H1 (cell line): ENCODE results near the gene SNX13. TPM values are rescaled to one million over a fixed set of nuclear protein-coding genes. Genes with fewer than 3 reads are reported as not detected.

ENCODE experiments used
- CTCF ChIA-PET: fragments of 300-600 bp; sonication (Branson Sonifier 250); formaldehyde crosslinking; loops from one replicate; lab custom pipeline; 2021; ENCODE audit not compliant: partially characterized antibody; lab: Charles Lee
- POLR2A ChIA-PET: fragments of 300-600 bp; sonication (Branson Sonifier 250); formaldehyde crosslinking; loops from one replicate; lab custom pipeline; 2021; ENCODE audit warnings: inconsistent platforms; ENCODE audit not compliant: partially characterized antibody; lab: Charles Lee
- DNase-seq, 2 experiments: peaks; one replicate each; pipeline versions ENCODE4 v3.0.0 to v3.0.0-alpha.2; 2010 to 2022; ENCODE audit warnings: low spot score in 2 of 2, low read depth in 1 of 2, mixed read lengths in 1 of 2
- FAIRE-seq: peaks from 2 replicates; lab custom pipeline; 2011; peaks lifted over from hg19 to GRCh38; lab: Jason Lieb, UNC
- H2AFZ ChIP-seq: 2 replicates; pipeline ENCODE4 v1.8.1; 2012; ENCODE audit warnings: low read length, inconsistent platforms
- H2AK5ac ChIP-seq: 2 replicates; pipeline ENCODE4 v1.6.1; 2013; ENCODE audit warnings: low read depth, low read length
- H2BK120ac ChIP-seq: replicated peaks from 2 replicates; pipeline ENCODE3; 2013; ENCODE audit warnings: low read depth, low read length, inconsistent platforms
- H2BK12ac ChIP-seq: 2 replicates; pipeline ENCODE4 v1.6.1; 2013; ENCODE audit warnings: low read depth, low read length
- H2BK15ac ChIP-seq: 2 replicates; pipeline ENCODE4 v1.6.1; 2013; ENCODE audit warnings: low read length
- H2BK20ac ChIP-seq: 2 replicates; pipeline ENCODE4 v1.6.1; 2013; ENCODE audit warnings: low read length
- H2BK5ac ChIP-seq: 2 replicates; pipeline ENCODE4 v1.6.1; 2013; ENCODE audit warnings: low read depth, low read length
- H3K14ac ChIP-seq: 2 replicates; pipeline ENCODE4 v1.6.1; 2013; ENCODE audit warnings: inconsistent platforms; ENCODE audit not compliant: insufficient read length
- H3K18ac ChIP-seq: 2 replicates; pipeline ENCODE4 v1.6.1; 2013; ENCODE audit warnings: low read length; ENCODE audit errors: extremely low read depth
- H3K23ac ChIP-seq: 2 replicates; pipeline ENCODE4 v1.6.1; 2013; ENCODE audit warnings: inconsistent platforms; ENCODE audit not compliant: insufficient read length
- H3K23me2 ChIP-seq: 2 replicates; pipeline ENCODE4 v1.6.1; 2013; ENCODE audit warnings: low read depth, low read length
- H3K27ac ChIP-seq: 2 replicates; pipeline ENCODE4 v1.6.1; 2011; ENCODE audit warnings: low read depth, low read length, inconsistent platforms
- H3K27me3 ChIP-seq, 4 experiments: replicated peaks in 1 of 4; 1 replicate in 1 of 4; 2 replicates in 3 of 4; pipeline versions ENCODE4 v1.6.1 to v1.8.1; 2011 to 2013; ENCODE audit warnings: low read length in 3 of 4, mild to moderate bottlenecking in 3 of 4, inconsistent platforms in 2 of 4, mixed read lengths in 2 of 4, moderate library complexity in 1 of 4; ENCODE audit not compliant: control insufficient read depth in 3 of 4, insufficient read depth in 3 of 4; ENCODE audit errors: extremely low read depth in 1 of 4
- H3K36me3 ChIP-seq, 4 experiments: 2 replicates each; pipeline versions ENCODE4 v1.6.1 to v1.8.1; 2011 to 2013; ENCODE audit warnings: mild to moderate bottlenecking in 4 of 4, low read length in 3 of 4, moderate library complexity in 2 of 4, control low read depth in 1 of 4, inconsistent platforms in 1 of 4; ENCODE audit not compliant: insufficient read depth in 4 of 4, control insufficient read depth in 2 of 4
- H3K4ac ChIP-seq: replicated peaks from 2 replicates; pipeline ENCODE3; 2013; ENCODE audit warnings: low read length, low read depth, mixed read lengths, inconsistent platforms; ENCODE audit not compliant: insufficient read length
- H3K4me1 ChIP-seq, 4 experiments: replicated peaks in 1 of 4; 1 replicate in 1 of 4; 2 replicates in 3 of 4; pipeline versions ENCODE4 v1.6.1 to v1.8.1; 2011 to 2013; ENCODE audit warnings: low read length in 3 of 4, inconsistent platforms in 2 of 4, mixed read lengths in 1 of 4; ENCODE audit not compliant: insufficient read depth in 4 of 4, control insufficient read depth in 3 of 4
- H3K4me2 ChIP-seq, 2 experiments: 2 replicates each; pipeline versions ENCODE4 v1.6.1 to v1.8.1; 2011 to 2013; ENCODE audit warnings: low read depth in 2 of 2, low read length in 2 of 2, control low read depth in 1 of 2, inconsistent platforms in 1 of 2, mild to moderate bottlenecking in 1 of 2; ENCODE audit not compliant: insufficient read depth in 1 of 2
- H3K4me3 ChIP-seq, 4 experiments: fragments of 200-600, 300-600 bp in 1 of 4; sonication (generic), shearing (Covaris generic), sonication (Bioruptor Twin) in 1 of 4; 2 replicates each; pipeline versions ENCODE4 v1.5.1 to v1.8.1; 2011 to 2016; ENCODE audit warnings: low read length in 4 of 4, low read depth in 3 of 4, control low read depth in 2 of 4, inconsistent platforms in 2 of 4, mild to moderate bottlenecking in 2 of 4, mixed read lengths in 1 of 4, moderate library complexity in 1 of 4; ENCODE audit not compliant: insufficient read depth in 2 of 4; ENCODE audit errors: extremely low read depth in 1 of 4
- H3K56ac ChIP-seq: replicated peaks from 2 replicates; pipeline ENCODE3; 2013; ENCODE audit warnings: low read depth, mild to moderate bottlenecking, mixed read lengths, low read length, inconsistent platforms; ENCODE audit not compliant: insufficient read length
- H3K79me1 ChIP-seq: 2 replicates; pipeline ENCODE4 v1.6.1; 2013; ENCODE audit warnings: low read depth, low read length, control low read depth
- H3K79me2 ChIP-seq, 2 experiments: 2 replicates each; pipeline versions ENCODE4 v1.6.1 to v1.8.1; 2012 to 2013; ENCODE audit warnings: low read length in 2 of 2, mild to moderate bottlenecking in 2 of 2, inconsistent platforms in 1 of 2; ENCODE audit not compliant: insufficient read depth in 2 of 2, control insufficient read depth in 1 of 2
- H3K9ac ChIP-seq, 4 experiments: replicated peaks in 1 of 4; 1 replicate in 1 of 4; 2 replicates in 3 of 4; pipeline versions ENCODE4 v1.6.1 to v1.8.1; 2011 to 2013; ENCODE audit warnings: low read depth in 3 of 4, low read length in 3 of 4, control low read depth in 2 of 4, mild to moderate bottlenecking in 2 of 4, moderate library complexity in 2 of 4, inconsistent platforms in 1 of 4; ENCODE audit errors: extremely low read depth in 1 of 4
- H3K9me3 ChIP-seq, 2 experiments: 2 replicates each; pipeline versions ENCODE4 v1.6.1 to v1.8.1; 2012 to 2013; ENCODE audit warnings: mild to moderate bottlenecking in 2 of 2, moderate library complexity in 2 of 2, control low read depth in 1 of 2, inconsistent platforms in 1 of 2, low read depth in 1 of 2, low read length in 1 of 2, mixed read lengths in 1 of 2; ENCODE audit not compliant: insufficient read depth in 2 of 2
- H4K20me1 ChIP-seq, 2 experiments: replicated peaks in 1 of 2; 2 replicates each; pipeline versions ENCODE3 to v1.8.1; 2011 to 2013; ENCODE audit warnings: inconsistent platforms in 2 of 2, low read length in 2 of 2, mild to moderate bottlenecking in 1 of 2; ENCODE audit not compliant: insufficient read depth in 2 of 2, control insufficient read depth in 1 of 2
- H4K5ac ChIP-seq: 2 replicates; pipeline ENCODE4 v1.6.1; 2013; ENCODE audit warnings: low read length, low read depth, mixed read lengths, inconsistent platforms; ENCODE audit not compliant: insufficient read length
- H4K8ac ChIP-seq: 2 replicates; pipeline ENCODE4 v1.8.0; 2013; ENCODE audit warnings: mild to moderate bottlenecking, moderate library complexity, low read length, inconsistent platforms; ENCODE audit not compliant: insufficient read depth; ENCODE audit errors: extremely low read depth
- H4K91ac ChIP-seq: replicated peaks from 2 replicates; pipeline ENCODE3; 2013; ENCODE audit warnings: low read length, mixed read lengths, inconsistent platforms; ENCODE audit not compliant: insufficient read length
- ASH2L ChIP-seq: fragments of 200-600, 300-600 bp; sonication (generic); IDR thresholded peaks from one replicate; pipeline ENCODE4 v1.7.1; 2017; ENCODE audit warnings: low read length
- BACH1 ChIP-seq: IDR thresholded peaks from 2 replicates; pipeline ENCODE4 v1.6.1; 2012; ENCODE audit warnings: low read length, improper control_type of control experiment
- CEBPB ChIP-seq: IDR thresholded peaks from 2 replicates; pipeline ENCODE4 v1.6.1; 2012; ENCODE audit warnings: low read depth, low read length
- FOSL1 ChIP-seq: IDR thresholded peaks from 2 replicates; pipeline ENCODE4 v1.6.1; 2011; ENCODE audit warnings: mild to moderate bottlenecking, low read depth, low read length, moderate library complexity; ENCODE audit not compliant: insufficient read depth
- HDAC6 ChIP-seq: IDR thresholded peaks from one replicate; pipeline ENCODE4 v1.7.1; 2012; ENCODE audit warnings: low read depth, mild to moderate bottlenecking, inconsistent platforms, low read length, moderate library complexity
- NANOG ChIP-seq: IDR thresholded peaks from 2 replicates; pipeline ENCODE4 v1.6.1; 2011; ENCODE audit warnings: low read length, low read depth, mild to moderate bottlenecking, inconsistent platforms; ENCODE audit not compliant: insufficient read depth, poor library complexity, severe bottlenecking
- SIN3A ChIP-seq, 2 experiments: IDR thresholded peaks in 1 of 2; conservative IDR thresholded peaks in 1 of 2; 2 replicates each; pipeline ENCODE4 v1.6.1; 2011 to 2012; ENCODE audit warnings: low read length in 2 of 2, improper control_type of control experiment in 1 of 2, low read depth in 1 of 2, mild to moderate bottlenecking in 1 of 2
- SIRT6 ChIP-seq: IDR thresholded peaks from one replicate; pipeline ENCODE4 v1.7.1; 2012; ENCODE audit warnings: low read length, inconsistent platforms
- SIX5 ChIP-seq: IDR thresholded peaks from 2 replicates; pipeline ENCODE4 v1.6.1; 2011; ENCODE audit warnings: mild to moderate bottlenecking, low read depth, low read length
- WGBS, 2 experiments: shearing (Covaris generic) in 1 of 2; methylation state at CpG; one replicate each; pipeline versions ENCODE4 v1.1.6 to v1.1.7; 2013 to 2015; ENCODE audit warnings: low lambda C conversion rate in 2 of 2, mixed read lengths in 2 of 2, inconsistent platforms in 1 of 2, low coverage in 1 of 2, missing lambda C conversion rate in 1 of 2; ENCODE audit not compliant: insufficient replicate concordance in 2 of 2, insufficient coverage in 1 of 2, insufficient read length in 1 of 2; ENCODE audit errors: extremely low coverage in 1 of 2, missing lambda C conversion rate in 1 of 2; 5-methylcytosine and 5-hydroxymethylcytosine counted together
- polyA plus RNA-seq, 7 experiments: library from polyadenylated mRNA; depleted of rRNA in 3 of 7; stranded (reverse) in 5 of 7; unstranded in 2 of 7; fragments of >200 nt in 5 of 7; fragments of 200-250 nt in 2 of 7; gene quantifications; 1 replicate in 5 of 7; 2 replicates in 1 of 7; 4 replicates in 1 of 7; pipeline versions ENCODE4 v1.2.1 to v1.2.3, GENCODE V29; 2011 to 2013; ENCODE audit warnings: missing spikeins in 2 of 7, mixed read lengths in 2 of 7
- total RNA-seq: library from RNA; stranded (reverse); fragmentation: NEBNext Ultra II Directional; extraction: Animal tissue kit (Norgen Biotek cat#: 25700); gene quantifications from 2 replicates; pipeline ENCODE4 v1.2.1, GENCODE V29; 2021
- TF ChIP-seq, protein P1 (sequence below): IDR thresholded peaks from 2 replicates; pipeline ENCODE4 v1.6.1; 2012; ENCODE audit warnings: low read length, inconsistent platforms

The SNX13 gene
- total and polyA plus RNA-seq, 2 of the 8 experiments (the other 6 are each of a cell fraction or from before 2014, with no cell fraction given) = 5.5 to 27.4 TPM

DNA sequence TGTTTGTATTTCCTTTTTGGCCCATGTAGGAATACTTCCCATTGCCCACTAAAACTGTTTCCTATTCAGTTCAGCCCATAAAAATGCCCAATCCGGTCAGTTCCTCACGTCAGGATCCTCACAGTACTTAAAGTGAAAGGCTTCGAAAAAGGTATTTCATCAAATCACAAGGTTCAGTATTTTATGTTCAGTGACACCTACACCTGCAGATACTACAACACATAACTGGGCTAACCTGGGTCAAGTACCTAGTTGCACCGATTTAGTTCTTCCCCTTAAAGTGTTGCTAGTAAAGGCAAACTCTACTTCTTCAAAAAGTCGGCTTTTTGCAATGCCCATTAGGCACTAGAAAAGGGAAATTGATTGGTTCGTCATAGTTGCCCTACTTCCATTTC, 1.1 kb downstream of the SNX13 start:
- H2AK5ac ChIP-seq = no peak overlapping the region
- H2BK20ac ChIP-seq = no peak overlapping the region
- H3K4me1 ChIP-seq = peaks cover 0 to 2% (median 0%) of the 10 kb centered on the region in 4 experiments; a peak in 1 of 7 replicates
- no peak overlapping the region for H3K18ac ChIP-seq
- H4K20me1 ChIP-seq = no peaks in the 10 kb centered on the region
- TF ChIP-seq BACH1 = no peak
- TF ChIP-seq FOSL1 = no peak
- TF ChIP-seq SIN3A (conservative IDR thresholded peaks at IDR 0.05 in 1 of 2, IDR thresholded peaks at IDR 0.05 in 1 of 2; ENCODE audit: low read depth in 1 of 2, low read length in 2 of 2) = no peak
- TF ChIP-seq ASH2L = no peak
- TF ChIP-seq SIRT6 = no peak
- TF ChIP-seq NANOG = no peak
- TF ChIP-seq HDAC6 = no peak
- TF ChIP-seq, protein P1, sequence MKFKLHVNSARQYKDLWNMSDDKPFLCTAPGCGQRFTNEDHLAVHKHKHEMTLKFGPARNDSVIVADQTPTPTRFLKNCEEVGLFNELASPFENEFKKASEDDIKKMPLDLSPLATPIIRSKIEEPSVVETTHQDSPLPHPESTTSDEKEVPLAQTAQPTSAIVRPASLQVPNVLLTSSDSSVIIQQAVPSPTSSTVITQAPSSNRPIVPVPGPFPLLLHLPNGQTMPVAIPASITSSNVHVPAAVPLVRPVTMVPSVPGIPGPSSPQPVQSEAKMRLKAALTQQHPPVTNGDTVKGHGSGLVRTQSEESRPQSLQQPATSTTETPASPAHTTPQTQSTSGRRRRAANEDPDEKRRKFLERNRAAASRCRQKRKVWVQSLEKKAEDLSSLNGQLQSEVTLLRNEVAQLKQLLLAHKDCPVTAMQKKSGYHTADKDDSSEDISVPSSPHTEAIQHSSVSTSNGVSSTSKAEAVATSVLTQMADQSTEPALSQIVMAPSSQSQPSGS = no peak
- no peak for TF ChIP-seq CEBPB
- TF ChIP-seq SIX5 = no peak
- H4K8ac ChIP-seq = no peak overlapping the region
- peak overlapping the region; percentile 93 to 98 (median 97) for H3K4me3 ChIP-seq
- H3K36me3 ChIP-seq = no peaks in the 10 kb centered on the region
- no peaks in the 10 kb centered on the region for H3K27me3 ChIP-seq
- no peak overlapping the region for H3K23ac ChIP-seq
- no peak overlapping the region for H2BK5ac ChIP-seq
- no peak overlapping the region for H4K5ac ChIP-seq
- no peak overlapping the region for H4K91ac ChIP-seq
- H3K27ac ChIP-seq = peak overlapping the region; percentile 82; the same call in 1 of the 2 replicates
- ChIA-PET POLR2A (interaction anchor here (1.1 to 1.7 kb wide), 2 partner anchors 9 to 12 kb away, joined by 3 to 5 read pairs; no protein-coding TSS in a partner anchor), CTCF (interaction anchor here (1.0 kb wide), 1 partner anchor 167 kb away, joined by 3 read pairs; no protein-coding TSS in a partner anchor)
- peak overlapping the region; percentile 89 to 92 for H3K4me2 ChIP-seq
- H3K56ac ChIP-seq = no peak overlapping the region
- H2BK15ac ChIP-seq = no peak overlapping the region
- WGBS, 2 experiments = 42% methylated on average over 6 of the region's 6 CpGs; no CpG with 5 or more reads in 1 of the 2 experiments
- no peaks in the 10 kb centered on the region for H3K9me3 ChIP-seq
- H3K4ac ChIP-seq = no peak overlapping the region
- FAIRE-seq = no peak
- H3K14ac ChIP-seq = no peak overlapping the region
- H3K23me2 ChIP-seq = peaks cover 8% of the 10 kb centered on the region
- H2BK12ac ChIP-seq = no peak overlapping the region
- DNase-seq = no peak
- H2BK120ac ChIP-seq = no peak overlapping the region
- peaks cover 5% of the 10 kb centered on the region; the same call in 1 of the 2 replicates for H3K79me1 ChIP-seq
- peaks cover 2 to 59% of the 10 kb centered on the region in 2 experiments; a peak in 3 of 4 replicates for H3K79me2 ChIP-seq
- peak overlapping the region in 3 of 4 experiments; percentile 16 to 95 (median 90); a peak in 4 of 7 replicates for H3K9ac ChIP-seq
- H2AFZ ChIP-seq = peak overlapping the region; percentile 88; the same call in 1 of the 2 replicates
